SK-MEL-5 (cell line): ENCODE data around the gene OLFML2A. TPM values are rescaled to one million over a fixed set of nuclear protein-coding genes. Genes with fewer than 3 reads are reported as not detected.

Experiments
- DNase-seq: peaks from one replicate; pipeline ENCODE4 v3.0.0-alpha.2; 2016; ENCODE audit warnings: low read depth, low spot score
- in situ Hi-C: cut with HindIII; loops from 2 replicates; pipeline ENCODE4 v1.10.0; 2016; ENCODE audit warnings: low sequenced_read_pairs, high pct_unique_total_duplicates, low pct_unique_long_range_greater_than_20kb
- total RNA-seq: library from RNA; depleted of rRNA; stranded (reverse); fragments of >200 nt; shearing (Covaris generic); gene quantifications from 2 replicates; pipeline ENCODE4 v1.2.3, GENCODE V29; 2014; rRNA removed

OLFML2A gene
- total RNA-seq, 1 experiment from 2014 or later: 0.90 TPM

DNA sequence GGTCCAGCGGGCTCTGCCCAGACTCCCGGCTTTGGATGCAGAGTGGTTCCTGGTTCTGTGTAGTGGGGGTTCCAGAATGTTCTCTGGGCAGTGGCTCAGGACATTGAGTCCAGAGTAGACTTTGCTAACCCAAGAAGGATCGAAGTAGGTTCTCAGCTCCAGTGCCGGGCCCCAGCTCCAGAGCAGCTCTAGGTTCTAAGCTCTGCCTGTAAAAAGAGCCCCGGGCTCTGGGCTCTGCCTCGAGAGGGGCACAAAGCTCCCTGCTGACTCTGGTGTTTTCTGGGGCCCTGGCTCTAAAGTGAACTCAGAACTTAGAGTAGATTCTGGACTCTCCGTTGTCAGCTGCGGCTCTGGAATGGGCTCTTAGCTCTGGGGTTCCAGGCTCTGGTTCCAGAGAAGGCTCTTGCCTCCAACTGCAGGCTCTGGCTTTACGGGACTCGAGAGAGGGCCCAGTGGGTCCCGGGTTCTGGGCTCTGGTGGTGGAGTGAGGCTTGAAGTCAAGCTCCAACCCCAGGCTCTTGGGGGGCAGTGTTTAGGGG lies 76.7 kb downstream of the OLFML2A start:
- in situ Hi-C loops: no loop called here
- DNase-seq: no peak

DNA sequence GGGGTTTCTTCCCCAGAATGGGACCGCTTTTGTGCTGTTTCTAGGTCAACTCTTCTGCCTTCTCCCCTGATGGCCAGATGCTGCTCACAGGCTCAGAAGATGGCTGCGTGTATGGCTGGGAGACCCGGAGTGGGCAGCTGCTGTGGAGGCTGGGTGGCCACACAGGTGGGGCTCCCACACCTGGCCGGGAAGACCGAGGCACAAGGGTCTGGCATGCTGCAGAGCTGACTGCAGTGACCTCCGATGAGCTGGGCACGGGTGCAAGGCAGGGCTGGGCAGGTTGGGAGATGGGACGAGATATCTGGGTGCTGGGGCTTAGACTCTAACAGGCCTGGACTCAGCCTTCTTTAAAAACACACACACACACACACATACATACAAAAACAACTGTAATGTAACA lies 77.2 kb downstream of the OLFML2A start:
- no peak for DNase-seq
- in situ Hi-C loops: no loop called here

DNA sequence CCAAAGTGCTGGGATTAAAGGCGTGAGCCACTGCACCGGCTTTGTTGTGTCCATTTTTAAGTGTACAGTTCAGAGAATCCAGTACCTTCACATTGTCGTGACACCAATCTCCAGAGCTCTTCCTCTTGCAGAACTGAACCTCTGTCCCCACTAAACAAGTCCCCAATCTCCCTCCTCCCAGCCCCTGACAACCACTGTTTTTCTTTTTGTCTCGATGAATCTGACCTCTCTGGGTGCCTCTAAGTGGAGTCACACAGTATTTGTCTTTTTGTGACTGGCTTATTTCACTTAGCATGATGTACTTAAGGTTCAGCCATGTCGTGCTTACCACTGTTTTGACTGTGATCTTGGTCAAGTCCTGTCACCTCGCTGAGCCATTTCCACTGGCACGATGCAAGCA lies 77.9 kb downstream of the OLFML2A start:
- no peak for DNase-seq
- in situ Hi-C loops: no loop called here

- DNase-seq: no peak
- in situ Hi-C loops: no loop called here
Measured at GRCh38 chr9:124855566-124855943, 78.6 kb downstream of the OLFML2A start.

- in situ Hi-C loops: no loop called here
- peak; percentile 63 for DNase-seq
Measured at GRCh38 chr9:124855944-124856765, 79.2 kb downstream of the OLFML2A start.

DNA sequence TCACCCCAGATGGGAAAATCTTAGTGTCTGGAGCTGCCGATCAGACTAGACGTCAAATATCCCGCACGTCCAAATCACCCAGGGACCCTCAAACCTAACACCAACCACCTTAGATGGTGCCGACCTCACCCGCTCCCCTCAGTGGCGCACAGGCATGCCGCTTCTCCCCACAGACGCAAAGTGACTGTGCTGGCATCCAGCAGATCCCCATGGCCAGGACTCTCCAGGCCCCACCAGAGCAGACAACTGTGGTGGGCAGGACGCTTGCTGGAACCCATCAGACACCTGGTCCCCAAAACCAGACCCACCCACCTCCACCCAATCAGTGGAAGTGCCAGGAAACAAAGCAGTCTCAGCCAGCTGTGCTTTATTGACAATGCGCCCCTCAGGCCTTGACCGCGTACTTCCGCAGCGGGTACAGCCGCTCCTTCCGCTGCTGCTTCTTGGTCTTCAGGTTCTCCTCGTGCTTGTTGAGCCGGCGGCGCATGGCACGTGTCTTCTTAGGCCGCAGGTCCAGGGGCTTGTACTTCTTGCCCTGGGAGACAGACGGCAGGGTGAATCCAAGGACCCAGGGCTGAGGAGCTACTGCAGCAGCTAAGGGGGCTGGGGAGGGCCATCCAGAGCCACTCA lies 80.7 kb downstream of the OLFML2A start:
- in situ Hi-C loops: no loop called here
- DNase-seq: no peak

DNA sequence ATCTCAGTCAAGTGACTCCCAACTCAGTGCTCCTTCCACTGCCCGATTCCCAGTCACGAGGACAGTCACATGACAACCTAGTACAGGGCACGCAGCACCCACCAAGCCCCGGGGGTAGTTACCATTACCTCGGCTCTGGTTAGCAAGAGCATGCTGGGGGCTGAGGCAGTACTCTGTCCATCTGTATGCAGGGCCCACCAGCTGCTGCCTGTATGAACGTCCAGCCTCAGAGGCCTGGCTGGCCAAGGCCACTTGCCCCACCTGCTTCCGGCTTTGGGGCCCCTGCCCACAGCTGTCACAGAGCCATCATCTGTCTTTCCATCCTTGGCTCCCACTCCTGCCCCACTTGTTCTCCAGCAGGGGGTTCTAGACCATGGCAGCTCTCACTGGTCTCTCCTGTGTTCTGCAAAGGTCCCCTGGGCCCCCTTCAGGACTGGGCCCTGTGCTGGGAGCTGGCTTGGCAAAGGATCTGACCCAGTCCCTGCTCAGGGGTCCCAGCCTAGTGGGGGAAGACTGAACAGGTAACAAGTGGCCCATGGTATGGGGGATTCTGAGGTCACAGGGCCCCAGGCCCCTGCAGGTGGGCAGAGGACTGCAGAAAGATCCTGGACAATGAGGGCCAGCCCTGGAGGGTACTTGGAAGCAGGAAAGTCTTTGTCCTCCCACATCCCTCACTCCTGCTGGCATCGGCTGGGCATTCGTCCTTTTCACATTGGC lies 81.6 kb downstream of the OLFML2A start:
- in situ Hi-C loops: no loop called here

GRCh38 chr9:124859803-124860581 lies 83.1 kb downstream of the OLFML2A start:
- DNase-seq: no peak
- in situ Hi-C loops: no loop called here

More for the DNA sequence above, 81.6 kb downstream of the OLFML2A start:
- no peak for DNase-seq

DNA sequence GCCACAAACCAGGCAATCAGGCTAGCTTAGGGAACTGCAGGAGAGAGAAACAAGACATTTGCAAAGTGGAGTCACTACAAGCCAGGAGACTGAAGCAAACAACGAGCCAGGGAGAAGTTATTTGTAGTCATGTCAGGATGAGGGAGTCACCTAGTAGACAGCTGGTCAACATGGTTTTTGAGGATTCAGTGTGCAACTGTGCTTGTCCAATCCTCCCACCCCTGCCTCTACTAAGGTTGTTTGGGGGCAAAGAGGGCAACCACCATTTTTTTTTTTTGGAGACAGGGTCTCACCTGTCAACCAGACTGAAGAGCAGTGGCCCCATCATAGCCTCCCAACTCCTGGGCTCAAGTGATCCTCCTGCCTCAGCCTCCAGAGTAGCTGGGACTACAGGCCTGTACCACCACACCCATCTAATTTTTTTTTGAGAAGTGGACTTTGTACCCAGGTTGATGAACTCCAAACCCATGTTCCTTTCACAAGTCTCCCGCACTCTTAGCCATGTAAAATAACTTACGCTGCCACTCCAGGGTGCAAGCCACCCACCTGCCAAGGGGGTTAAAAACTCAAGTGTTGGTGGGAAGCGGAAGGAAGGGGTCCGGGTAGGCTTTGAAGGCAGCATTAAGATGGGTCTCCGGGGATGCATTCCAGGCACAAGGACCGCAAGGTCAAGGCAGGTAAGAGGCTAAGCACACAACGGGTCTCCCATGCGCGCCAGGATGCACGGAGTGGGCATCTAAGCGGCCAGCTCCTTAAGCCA lies 83.8 kb downstream of the OLFML2A start:
- in situ Hi-C loops: no loop called here
- no peak for DNase-seq

- peak; percentile 90 for DNase-seq
- in situ Hi-C loops: no loop called here
Measured at GRCh38 chr9:124861342-124862229, 84.7 kb downstream of the OLFML2A start, which contains the start of the genes ARPC5L and RPL35. Gene ARPC5L, plus strand, starts transcription at chr9:124862130. Its CDS starts 7,161 bp downstream, at chr9:124869291. Gene RPL35, minus strand, starts transcription at chr9:124861957. Its CDS starts 45 bp downstream, at chr9:124861912.

DNA sequence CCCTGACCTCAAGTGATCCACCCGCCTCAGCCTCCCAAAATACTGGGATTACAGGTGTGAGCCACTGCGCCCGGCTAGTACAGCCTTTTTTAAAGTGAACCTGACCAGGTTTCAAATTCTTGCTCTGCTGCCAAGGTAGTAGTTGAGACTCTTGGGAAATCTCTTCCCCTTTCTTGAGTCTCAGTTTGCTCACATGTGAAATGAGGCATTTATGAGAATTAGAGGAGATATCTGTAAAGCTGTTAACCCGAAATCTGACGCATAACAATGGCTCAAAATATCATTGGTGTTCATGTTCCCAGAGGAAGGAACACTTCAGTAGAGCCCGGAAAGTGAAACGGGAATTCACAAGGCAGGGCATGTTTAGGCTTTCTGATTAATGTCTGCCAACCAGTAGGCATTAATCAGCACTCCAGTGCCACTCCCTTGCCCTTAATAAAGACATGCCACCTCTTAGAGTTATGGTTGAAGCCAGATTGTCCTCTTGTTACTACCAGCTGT lies 86.5 kb downstream of the OLFML2A start:
- no peak for DNase-seq
- in situ Hi-C loops: no loop called here

Other genes starting within 250 kb of the OLFML2A start
- gene NR6A1, start 5.8 kb upstream of the OLFML2A start, total RNA-seq: 7.8 and 8.0 TPM in 2 replicates
- not detected in 2 replicates for gene WDR38, start 76.3 kb downstream of the OLFML2A start, total RNA-seq
- 2,870 and 3,852 TPM in 2 replicates for gene RPL35, start 84.8 kb downstream of the OLFML2A start, total RNA-seq
- 28.1 and 30.3 TPM in 2 replicates for gene ARPC5L, start 85.0 kb downstream of the OLFML2A start, total RNA-seq
- 25.1 and 25.9 TPM in 2 replicates for gene GOLGA1, start 163.9 kb downstream of the OLFML2A start, total RNA-seq